NCI-H1694 treated with DMSO at 0.1 percent for 48 hours (cell line): ENCODE data around the gene CC2D1B.
A peak's percentile ranks its signal among the peaks of the same experiment; 100 is the strongest.
"Not testable (repeated sequence)": the region's sequence is repeated elsewhere in the genome, so short reads cannot be mapped to it uniquely, and the experiment has no call there.

Experiments
- DNase-seq: peaks from one replicate; lab custom pipeline; 2025; lab: John Stamatoyannopoulos, UW

CC2D1B gene, protein sequence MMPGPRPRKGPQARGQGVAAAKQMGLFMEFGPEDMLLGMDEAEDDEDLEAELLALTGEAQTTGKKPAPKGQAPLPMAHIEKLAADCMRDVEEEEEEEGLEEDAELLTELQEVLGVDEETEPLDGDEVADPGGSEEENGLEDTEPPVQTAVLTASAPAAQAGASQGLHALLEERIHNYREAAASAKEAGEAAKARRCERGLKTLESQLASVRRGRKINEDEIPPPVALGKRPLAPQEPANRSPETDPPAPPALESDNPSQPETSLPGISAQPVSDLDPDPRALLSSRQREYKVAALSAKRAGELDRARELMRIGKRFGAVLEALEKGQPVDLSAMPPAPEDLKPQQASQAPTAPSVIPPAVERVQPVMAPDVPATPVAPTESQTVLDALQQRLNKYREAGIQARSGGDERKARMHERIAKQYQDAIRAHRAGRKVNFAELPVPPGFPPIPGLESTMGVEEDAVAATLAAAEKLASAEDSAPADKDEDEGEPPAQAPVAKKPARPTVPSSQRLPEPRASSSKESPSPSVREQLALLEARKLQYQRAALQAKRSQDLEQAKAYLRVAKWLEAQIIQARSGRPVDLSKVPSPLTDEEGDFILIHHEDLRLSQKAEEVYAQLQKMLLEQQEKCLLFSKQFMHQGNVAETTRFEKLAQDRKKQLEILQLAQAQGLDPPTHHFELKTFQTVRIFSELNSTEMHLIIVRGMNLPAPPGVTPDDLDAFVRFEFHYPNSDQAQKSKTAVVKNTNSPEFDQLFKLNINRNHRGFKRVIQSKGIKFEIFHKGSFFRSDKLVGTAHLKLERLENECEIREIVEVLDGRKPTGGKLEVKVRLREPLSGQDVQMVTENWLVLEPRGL

DNA sequence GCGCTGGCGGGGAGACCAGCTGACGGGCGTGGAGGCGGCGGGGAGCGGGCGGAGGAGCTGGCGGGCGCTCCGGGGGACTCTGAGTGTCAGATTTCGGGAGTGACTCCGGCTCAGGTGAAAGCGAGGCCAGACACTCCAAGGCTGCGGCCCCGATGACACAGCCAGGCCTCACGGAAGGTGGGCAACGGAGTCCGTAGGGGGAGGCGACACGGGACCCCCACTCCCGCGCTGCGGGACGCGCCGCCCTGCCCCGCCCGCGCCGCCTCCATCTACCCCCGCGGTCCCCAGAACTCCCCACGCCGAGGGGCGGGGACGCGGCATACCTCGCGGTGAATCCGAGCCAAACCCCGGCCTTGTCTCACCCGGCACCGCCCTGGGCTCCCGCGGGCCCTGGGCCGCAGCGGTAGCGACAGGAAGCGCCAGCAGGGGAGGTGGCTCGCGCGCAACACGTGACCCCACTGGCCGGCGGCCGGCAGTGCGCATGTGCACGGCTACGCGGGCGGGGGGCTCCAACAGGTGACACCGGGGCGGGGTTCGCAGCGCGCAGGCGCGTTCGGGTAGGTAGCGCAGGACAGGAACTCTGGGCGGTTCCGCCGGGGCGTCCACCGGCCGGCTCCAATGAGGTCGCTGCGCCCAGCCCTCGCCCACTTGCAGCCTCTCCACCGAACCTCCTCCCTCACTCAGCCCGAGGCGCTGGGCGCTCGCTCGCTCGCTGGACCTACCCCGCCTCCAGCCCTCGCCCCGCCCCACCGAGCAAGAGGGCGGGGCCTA, at the start of gene CC2D1B:
Gene CC2D1B, minus strand, starts transcription at position 460 of the 771 bp plus-strand sequence. CDS start 1,585 bp downstream, outside the sequence.
- peak; percentile 96 for DNase-seq

DNA sequence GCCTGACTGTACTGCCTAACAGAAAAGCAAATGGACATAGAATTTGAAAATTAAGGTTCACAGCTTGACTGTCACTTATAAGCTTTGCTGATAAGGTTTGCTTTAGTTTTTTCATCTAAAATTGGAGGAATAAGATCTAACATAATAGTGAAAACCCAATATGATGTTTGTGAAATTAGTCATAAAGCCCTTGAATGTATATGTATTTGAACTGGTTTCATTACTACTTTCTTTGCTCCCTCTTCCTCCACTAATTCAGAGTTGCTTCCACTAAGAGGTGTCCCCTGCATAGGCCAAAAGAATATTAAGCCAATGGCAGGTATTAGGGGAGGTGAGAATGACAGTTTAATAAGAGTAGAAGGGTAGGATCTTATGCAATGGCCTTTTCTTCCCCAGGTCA, 48.9 kb upstream of the CC2D1B start:
- no peak for DNase-seq

DNA sequence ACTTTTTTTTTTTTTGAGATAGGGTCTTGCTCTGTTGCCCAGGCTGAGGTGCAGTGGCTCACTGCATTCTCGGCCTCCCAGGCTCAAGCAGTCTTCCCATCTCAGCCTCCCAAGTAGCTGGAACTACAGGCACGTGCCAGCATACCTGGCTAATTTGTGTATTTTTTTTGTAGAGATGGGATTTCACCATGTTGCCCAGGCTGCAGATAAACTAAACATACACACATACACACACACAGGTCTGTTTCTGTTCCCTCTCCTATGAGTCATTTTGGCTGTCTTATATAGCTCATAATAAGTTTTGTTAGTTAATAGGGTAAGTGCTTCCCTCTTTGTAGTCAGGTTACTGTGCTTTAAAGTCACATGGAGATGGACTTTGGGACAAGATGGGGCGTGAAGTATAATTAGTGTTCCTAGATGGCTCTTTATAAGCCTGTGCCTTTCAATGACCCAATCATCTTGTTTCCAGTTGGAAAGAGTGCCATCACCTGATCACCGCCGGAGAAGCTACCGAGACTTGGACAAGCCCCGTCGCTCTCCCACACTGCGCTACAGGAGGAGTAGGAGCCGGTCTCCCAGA, 47.5 kb upstream of the CC2D1B start:
- DNase-seq, result no peak

DNA sequence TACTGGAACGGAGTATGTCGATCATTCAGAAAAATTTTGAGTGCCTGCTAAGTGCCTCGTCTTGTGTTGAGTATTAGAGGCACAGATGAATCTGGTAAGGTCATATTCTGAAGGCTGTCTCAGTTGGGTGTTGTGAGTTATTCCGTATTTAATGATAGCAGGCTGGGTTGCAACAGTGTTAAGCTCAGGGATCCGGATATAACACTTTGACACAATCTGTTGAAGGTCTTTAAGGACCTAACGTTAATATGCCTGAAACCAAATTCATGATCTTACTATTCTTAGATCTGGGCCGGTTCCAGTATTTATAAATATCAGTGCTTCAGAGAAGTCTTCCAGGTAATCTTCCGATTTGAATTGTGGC, 39.0 kb upstream of the CC2D1B start:
- DNase-seq, result no peak

DNA sequence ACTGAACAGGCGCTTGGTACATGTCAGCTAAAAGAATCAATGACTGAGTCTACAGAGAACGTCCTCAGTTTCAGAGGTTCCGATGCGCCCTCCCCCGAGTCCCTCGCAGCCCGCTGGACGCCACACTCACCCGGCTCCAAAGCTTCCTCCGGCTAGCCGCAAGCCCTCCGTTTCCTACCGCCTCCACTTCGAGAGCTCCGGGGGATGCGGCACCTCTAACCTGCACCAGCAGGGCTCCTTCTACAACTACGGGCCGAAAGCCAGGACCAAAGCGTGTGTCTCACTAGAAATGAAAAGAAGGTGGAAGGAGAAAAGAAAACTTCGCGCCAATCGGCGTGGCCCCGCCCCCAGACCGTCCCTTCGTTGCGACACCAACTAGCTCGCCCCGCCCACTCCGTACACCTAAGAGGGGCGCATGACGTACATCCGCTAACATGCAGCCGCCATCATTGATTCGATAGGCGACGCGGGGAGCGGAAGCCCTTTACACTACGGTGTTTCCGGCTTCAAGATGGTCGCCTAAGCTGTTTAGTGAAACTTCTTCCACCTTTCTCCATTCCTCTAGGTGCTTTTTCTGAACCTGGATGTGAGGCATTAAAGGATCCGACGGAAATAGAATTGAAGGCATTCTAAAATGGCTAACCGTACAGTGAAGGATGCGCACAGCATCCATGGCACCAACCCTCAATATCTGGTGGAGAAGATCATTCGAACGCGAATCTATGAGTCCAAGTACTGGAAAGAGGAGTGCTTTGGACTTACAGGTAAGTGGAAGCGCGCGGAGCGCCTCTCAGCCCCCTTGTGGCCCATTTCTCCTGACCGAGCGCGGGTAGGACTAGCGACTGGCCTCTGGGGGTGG, 38.3 kb upstream of the CC2D1B start, which contains the start of the genes ORC1 and PRPF38A:
Gene ORC1, minus strand, starts transcription at position 308 of the 859 bp plus-strand sequence. CDS start 2,200 bp downstream, outside the sequence.
Gene PRPF38A, plus strand, starts transcription at position 487 of the 859 bp plus-strand sequence. Its CDS starts 148 bp downstream, at position 635.
- DNase-seq, result peak; percentile 95

DNA sequence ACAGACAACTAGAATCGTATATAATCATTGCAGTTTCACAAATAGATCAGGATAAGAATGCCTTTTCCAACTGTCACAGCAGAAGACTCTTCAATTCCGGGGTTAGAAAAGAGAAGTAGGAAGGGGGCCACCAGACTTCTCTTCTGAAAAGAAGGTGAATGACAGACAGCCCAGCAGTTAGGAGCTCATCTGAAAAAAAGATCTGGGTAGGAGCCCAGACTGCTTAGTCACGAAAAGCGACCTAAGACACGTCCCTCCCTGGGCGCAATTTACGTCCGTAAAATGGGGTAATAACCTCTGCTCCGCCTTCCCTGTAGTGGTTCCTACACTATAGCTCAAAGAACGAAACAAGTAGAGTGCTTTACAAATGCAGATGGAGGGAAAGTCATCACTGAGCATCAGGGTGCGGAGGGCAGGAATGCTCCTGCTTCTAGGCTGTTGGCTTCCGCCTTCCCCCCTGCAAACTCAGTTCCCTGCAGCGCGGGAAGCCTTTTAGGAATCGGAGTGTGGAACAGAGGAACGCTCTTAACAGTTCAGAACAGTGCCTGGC, 37.6 kb upstream of the CC2D1B start:
- DNase-seq, result peak; percentile 38

DNA sequence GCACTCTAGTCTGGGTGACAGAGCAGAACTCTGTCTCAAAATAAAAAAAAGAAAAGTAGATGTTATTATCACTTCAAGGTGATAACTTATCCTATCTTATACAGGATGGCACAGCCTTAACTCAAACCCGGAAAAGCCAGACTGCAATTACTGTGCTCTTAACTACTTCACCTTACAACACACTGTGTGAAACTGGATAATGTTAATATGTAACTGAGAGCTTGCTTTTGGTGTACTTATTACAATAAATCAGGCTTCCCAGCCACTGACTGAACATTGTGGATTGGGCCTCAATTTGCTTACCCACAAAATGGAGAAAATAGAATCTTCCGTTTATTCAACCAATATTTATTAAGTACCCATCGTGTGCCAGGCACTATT, 36.8 kb upstream of the CC2D1B start:
- no peak for DNase-seq

DNA sequence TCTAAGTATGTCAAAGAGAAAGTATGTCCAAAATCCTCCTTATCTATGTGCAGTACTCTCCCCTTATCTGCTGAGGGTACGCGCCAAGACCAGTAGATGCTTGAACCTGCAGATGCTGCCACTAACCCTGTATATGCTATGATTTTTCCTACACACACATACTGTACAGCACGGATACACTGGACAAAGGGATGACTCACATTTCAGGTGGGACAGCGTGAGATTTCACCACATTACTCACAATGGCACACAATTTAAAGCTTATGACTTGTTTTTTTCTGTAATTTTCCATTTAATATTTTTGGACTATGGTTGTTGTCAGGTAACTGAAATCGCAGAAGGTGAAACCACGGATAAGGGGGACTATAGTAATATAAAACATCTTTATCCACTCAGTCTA, 34.1 kb upstream of the CC2D1B start:
- DNase-seq, result no peak

DNA sequence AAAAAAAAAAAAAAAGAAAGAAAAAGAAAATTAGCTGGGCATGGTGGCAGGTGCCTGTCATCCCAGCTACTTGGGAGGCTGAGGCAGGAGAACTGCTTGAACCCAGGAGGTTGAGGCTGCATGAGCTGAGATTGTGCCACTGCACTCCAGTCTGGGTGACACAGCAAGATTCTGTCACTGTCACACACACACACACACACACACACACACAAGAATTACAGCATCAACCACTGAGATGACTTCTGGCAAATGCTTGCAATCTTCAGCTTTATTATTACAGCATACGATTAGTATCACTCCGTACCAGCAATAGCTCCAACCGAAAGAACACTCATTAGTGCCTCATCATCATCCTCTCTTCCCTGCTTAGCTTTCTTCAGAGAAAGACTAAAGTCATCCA, 33.6 kb upstream of the CC2D1B start:
- no peak for DNase-seq

DNA sequence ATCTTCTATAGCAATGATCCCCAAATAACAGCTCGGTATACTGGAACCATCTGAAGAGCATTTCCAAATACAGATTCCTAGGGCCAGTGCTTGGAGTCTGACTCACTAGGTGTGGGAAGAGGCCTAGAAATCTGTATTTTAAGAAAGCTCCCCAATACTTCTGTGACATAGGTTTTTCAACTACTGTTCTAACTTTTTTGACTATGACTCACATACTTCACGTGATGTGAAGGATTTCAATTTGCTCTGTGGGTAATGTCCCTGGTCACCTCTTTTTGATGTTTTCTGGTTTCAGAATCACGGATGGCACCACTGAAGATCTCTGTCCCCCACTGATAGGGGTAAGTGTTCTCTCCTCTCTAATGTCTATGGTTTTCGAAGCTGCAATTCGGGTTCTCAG, 27.2 kb upstream of the CC2D1B start:
- DNase-seq, result no peak

DNA sequence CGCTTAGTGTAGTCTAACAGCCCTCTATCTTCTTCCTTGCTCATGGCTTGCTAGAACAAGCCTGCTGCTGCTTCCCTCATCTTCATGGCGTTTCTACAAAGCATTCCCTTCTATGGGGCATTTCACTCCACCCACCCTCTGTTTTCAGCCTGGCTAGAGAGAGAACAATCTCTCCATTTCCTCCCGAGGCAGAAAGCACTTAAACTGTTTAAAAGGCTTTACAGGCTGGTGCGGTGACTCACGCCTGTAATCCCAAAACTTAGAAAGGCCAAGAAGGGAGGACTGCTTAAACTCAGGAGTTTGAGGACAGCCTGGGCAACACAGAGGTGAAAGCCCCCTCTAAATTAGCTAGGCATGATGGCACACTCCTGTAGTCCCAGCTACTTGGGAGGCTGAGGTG, 20.5 kb upstream of the CC2D1B start:
- no peak for DNase-seq

DNA sequence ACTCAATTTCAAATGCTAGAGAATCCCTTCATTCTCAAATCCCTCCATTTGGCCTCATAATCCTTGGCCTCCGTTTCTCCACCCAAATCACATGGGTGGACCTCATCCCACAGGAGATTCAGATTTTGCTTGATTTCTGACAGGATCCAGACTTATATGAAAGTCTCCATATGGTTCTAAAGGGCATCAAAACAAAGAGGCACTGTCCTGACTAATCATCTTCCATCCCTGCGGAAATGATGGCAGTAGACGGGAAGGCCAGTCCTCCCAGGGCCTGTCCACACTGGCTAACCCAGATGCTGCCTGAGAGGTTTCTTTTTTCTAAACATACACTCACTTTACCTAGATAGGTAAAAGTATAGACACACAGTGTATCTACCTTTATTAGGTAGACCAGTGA, 19.4 kb upstream of the CC2D1B start:
- no peak for DNase-seq

DNA sequence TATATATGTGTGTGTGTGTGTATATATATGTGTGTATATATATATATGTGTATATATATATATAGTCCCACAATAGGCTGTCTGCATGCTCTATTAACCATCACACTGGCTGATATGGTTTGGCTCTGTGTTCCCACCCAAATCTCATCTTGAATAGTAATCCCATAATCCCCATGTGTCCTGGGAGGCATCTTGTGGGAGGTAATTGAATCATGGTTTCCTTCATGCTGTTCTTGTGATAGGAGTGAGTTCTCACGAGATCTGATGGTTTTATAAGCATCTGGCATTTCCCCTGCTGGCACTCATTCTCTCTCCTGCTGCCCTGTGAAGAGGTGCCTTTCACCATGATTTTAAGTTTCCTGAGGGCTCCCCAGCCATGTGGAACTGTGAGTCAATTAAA, 3.8 kb upstream of the CC2D1B start:
- not testable (repeated sequence) for DNase-seq

DNA sequence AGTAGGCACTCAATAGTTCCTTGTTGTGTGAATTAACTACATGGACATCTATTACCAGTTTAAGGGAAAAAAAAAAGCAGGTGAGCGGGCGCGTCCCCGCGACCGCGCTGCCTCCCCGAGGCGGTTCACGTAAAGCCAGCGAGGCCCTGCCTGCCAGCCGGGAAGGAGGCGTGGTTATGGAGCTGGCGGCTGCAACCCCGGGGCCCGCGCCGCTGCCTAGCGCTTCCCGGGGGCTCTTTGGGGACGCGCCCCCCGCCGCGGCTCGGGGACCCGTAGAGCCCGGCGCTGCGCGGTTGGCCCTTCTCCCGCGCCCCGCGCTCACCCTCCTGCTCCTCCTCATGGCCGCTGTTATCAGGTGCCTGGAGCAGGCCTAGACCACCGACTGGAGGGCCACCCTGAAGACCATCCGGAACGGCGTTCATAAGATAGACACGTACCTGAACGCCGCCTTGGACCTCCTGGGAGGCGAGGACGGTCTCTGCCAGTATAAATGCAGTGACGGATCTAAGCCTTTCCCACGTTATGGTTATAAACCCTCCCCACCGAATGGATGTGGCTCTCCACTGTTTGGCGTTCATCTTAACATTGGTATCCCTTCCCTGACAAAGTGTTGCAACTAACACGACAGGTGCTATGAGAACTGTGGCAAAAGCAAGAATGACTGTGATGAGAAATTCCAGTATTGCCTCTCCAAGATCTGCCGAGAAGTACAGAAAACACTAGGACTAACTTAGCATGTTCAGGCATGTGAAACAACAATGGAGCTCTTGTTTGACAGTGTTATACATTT, 2.6 kb upstream of the CC2D1B start:
- DNase-seq, result peak; percentile 72

DNA sequence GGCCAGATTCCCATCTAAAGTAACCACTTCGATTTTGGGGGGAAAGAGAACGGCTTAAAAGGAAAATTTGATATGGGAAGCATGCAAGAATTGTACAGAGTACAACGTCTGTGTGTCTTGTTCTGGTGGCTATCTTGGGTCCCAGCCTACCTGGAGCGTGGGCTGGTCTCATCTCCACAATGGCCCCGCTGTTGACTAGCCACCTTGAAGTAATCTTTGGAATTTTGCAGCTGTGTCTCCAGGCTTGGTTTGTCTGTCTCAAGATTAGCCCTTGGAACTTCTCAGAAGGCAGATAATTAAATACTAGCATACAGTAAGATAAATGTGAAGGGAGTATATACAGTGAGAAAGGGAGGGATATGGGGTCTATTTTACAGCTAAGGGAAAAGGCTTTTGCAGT, 1.3 kb upstream of the CC2D1B start:
- DNase-seq, result no peak

DNA sequence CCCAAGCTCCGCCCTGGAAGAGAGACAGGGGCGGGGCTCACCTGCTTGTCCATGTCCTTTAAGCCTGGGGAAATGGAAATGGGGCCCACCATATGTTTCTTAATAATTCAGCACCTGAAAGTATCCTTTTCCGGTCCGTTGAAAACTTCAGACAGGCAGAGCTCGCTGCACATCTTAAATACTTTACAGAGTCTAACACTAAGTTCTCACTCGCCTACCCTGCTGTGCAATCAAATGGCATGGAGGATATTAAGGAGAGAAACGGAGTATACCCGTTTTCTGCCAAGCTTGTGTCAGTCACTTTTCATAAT, 467 bp upstream of the CC2D1B start:
- DNase-seq, result no peak

DNA sequence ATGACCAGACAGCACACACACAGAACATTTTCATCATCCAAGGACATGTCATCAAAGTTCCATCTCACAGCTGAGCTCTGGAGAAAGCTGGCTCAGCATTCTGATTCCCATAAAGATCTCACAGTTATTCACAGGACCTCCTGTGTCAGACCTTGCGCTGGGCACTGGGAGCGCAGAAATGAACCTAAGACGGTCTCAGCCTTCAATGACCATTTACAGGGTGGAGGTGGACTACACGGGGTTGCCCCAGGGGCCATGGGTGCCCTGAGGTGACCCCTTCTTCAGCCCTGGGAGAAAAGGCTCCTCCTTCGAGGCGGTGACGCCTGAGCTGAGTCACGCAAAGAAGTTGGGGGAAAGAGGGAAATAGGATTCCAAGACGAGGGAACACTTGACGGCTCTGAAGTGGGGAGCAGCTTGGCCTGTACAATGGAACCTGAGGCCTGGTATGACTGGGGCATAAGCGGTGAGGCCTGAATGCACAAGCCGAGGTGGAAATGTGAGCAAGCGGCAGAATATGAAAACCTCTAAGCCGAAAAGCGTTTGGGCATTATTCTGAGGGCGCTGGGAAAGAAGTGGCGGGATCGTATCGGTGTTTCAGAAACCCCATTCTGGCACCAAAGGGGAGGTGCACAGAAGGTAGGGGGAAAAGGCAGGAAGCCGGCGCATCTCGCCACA, 797 bp downstream of the CC2D1B start:
- no peak for DNase-seq

DNA sequence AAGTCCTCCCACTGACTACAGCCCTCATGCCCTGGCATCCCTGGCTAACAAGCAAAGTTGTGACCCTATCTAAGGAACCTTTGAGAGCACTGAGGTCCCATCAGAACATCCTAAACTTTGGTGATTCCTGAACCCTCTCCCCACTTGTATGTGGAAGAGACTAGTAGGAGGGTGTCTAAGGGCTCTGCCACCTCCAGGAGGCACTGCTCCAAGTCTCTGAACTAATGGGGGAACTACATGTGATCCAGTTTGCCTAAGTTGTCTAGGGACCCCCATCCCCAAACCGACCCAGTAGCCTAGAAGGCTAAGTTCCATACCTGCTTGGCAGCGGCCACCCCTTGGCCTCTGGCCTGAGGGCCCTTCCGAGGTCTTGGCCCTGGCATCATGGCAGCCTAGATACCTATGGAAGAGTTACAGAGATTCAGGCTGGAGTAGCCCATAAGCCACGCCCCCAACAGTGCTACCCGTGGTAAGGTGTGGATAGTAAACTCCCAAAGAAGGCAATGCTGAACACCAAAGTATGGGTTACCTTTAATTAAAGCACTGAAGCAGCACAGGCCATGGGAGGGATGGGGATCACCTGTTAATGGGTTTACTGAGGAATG, 1.7 kb downstream of the CC2D1B start:
- no peak for DNase-seq

DNA sequence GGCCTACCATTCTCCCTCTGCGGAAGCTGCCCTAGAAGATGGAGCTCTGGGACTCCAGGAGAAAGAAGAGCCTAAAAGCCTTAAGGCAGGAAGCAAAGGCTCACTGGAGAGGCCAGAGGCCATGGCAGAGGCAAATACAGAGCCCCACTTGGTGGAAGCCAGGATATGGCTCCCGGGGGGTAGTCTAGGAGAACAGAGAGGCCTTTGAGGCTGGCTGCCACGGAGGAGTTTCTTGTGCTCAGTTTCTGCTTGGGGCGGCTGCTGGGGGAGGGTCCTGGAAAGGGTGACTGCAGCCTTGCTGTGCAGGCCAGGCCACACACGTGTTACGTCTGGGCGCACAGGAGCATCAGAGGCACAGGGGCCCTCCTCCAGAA, 5.4 kb downstream of the CC2D1B start:
- DNase-seq, result no peak
